Measurements from ENCODE around the gene RNASEH2A.

GRCh38 chr19:12799742-12800465 lies 6.5 kb upstream of the RNASEH2A start:
- TF ChIP-seq SNAI2 (CRISPR knock-in tag; IDR thresholded peaks at IDR 0.05): no peak
- no peak for TF ChIP-seq ISL1 (CRISPR knock-in tag; IDR thresholded peaks at IDR 0.05)
- TF ChIP-seq PATZ1 (CRISPR knock-in tag; IDR thresholded peaks at IDR 0.05; ENCODE audit: borderline replicate concordance): no peak
- no peak for TF ChIP-seq ZFP3 (CRISPR knock-in tag; IDR thresholded peaks at IDR 0.05)
- TF ChIP-seq PPARA (CRISPR knock-in tag; IDR thresholded peaks at IDR 0.05; ENCODE audit: borderline replicate concordance): no peak
- no peak for TF ChIP-seq ARNTL (CRISPR knock-in tag; IDR thresholded peaks at IDR 0.05; ENCODE audit: borderline replicate concordance, low read depth)
- TF ChIP-seq ESRRG (CRISPR knock-in tag; IDR thresholded peaks at IDR 0.05): no peak
